Measurements from ENCODE around the gene GNAQ. TPM values are rescaled to one million over a fixed set of nuclear protein-coding genes. Genes with fewer than 3 reads are reported as not detected.

The GNAQ gene
- total and polyA plus RNA-seq, 2 of the 4 experiments (the other 2 are of a cell fraction) = 23.1 to 50.7 TPM

GRCh38 chr9:77991191-77991590 is 40.4 kb downstream of the GNAQ start:
- no TSS peak for BruUV-seq (replicated peaks)
- Histone ChIP-seq H3K4me2 (ENCODE audit: low read depth, low read length) (no peak overlapping the region), H3K23ac (ENCODE audit: low read depth, low read length) (no peak overlapping the region)

More at GRCh38 chr9:77991191-77991590, 40.4 kb downstream of the GNAQ start:
- Histone ChIP-seq H3K27me3 (ENCODE audit: control insufficient read depth, insufficient read depth, low read length) (no peaks in the 10 kb centered on the region), H2AK9ac (replicated peaks; ENCODE audit: low read depth, low read length, poor library complexity) (no peak overlapping the region), H3K18ac (ENCODE audit: low read depth, low read length) (no peak overlapping the region), H2AFZ (replicated peaks; ENCODE audit: low read length, poor library complexity) (no peak overlapping the region), H3K9me1 (ENCODE audit: insufficient read depth, low read length) (peaks cover 6% of the 10 kb centered on the region), H2AK5ac (ENCODE audit: low read depth, low read length) (no peak overlapping the region), H3K79me1 (ENCODE audit: low read depth in 1 of 2, low read length in 2 of 2) (peaks cover 15 to 70% of the 10 kb centered on the region in 2 experiments; a peak in 3 of 4 replicates), H3K4ac (ENCODE audit: low read depth, low read length) (no peak overlapping the region), H3K14ac (replicated peaks; ENCODE audit: low read depth, low read length) (no peak overlapping the region), H2BK5ac (ENCODE audit: low read depth, low read length, poor library complexity, severe bottlenecking) (no peak overlapping the region), H2BK15ac (ENCODE audit: low read depth, low read length) (no peak overlapping the region), H2BK20ac (ENCODE audit: low read depth, low read length) (no peak overlapping the region), H3K9ac (ENCODE audit: low read depth, low read length) (no peak overlapping the region), H4K20me1 (ENCODE audit: insufficient read depth, low read length) (peaks cover 11% of the 10 kb centered on the region; the same call in 1 of the 2 replicates), H3K36me3 (ENCODE audit: control insufficient read depth, insufficient read depth, low read length) (no peaks in the 10 kb centered on the region), H3K27ac (ENCODE audit: insufficient read depth, low read length) (no peak overlapping the region), H4K8ac (ENCODE audit: low read depth in 2 of 2, low read length in 2 of 2) (no peak overlapping the region), H3K56ac (ENCODE audit: extremely low read depth, insufficient read depth, low read length) (no peak overlapping the region), H2BK120ac (ENCODE audit: low read depth, low read length) (no peak overlapping the region), H3K4me3 (ENCODE audit: insufficient read depth, low read depth, low read length) (no peak overlapping the region), H3K4me1 (ENCODE audit: control insufficient read depth, insufficient read depth, low read length) (no peaks in the 10 kb centered on the region; the same call in 1 of the 2 replicates), H4K91ac (ENCODE audit: insufficient read depth, low read depth, low read length) (no peak overlapping the region), H3K9me3 (ENCODE audit: control insufficient read depth, insufficient read depth, low read length) (no peaks in the 10 kb centered on the region), H4K5ac (ENCODE audit: low read depth, low read length) (no peak overlapping the region)
- ChIA-PET POLR2A (ENCODE audit: unreplicated experiment) (no interaction called here), CTCF (no interaction called here)
- WGBS, 2 experiments (ENCODE audit: extremely low coverage in 2 of 2, insufficient read length in 1 of 2) = no CpG with 5 or more reads among the region's 5 CpGs
- no peak for ATAC-seq (ENCODE audit: low read depth)
- in situ Hi-C loops (cut with MboI; ENCODE audit: low sequenced_read_pairs) = no loop called here
- TF ChIP-seq RCOR1 (IDR thresholded peaks at IDR 0.05; ENCODE audit: insufficient replicate concordance, low read length) (no peak), POLR2A (IDR thresholded peaks at IDR 0.05; ENCODE audit: low read depth, low read length) (no peak), ELK1 (IDR thresholded peaks at IDR 0.05; ENCODE audit: borderline replicate concordance, low read depth, low read length) (no peak), RFX5 (IDR thresholded peaks at IDR 0.05; ENCODE audit: low read depth, low read length) (no peak), USF2 (IDR thresholded peaks at IDR 0.05; ENCODE audit: low read depth, low read length) (no peak), CEBPB (IDR thresholded peaks at IDR 0.05; ENCODE audit: low read depth, low read length) (no peak)
- intact Hi-C loops (cut with micrococcal nuclease) = no loop called here
- DNase-seq = no peak
- dilution Hi-C loops (cut with HindIII; ENCODE audit: low sequenced_read_pairs, unreplicated experiment) = no loop called here

Data from IMR-90 (cell line).